B cell (primary cell): ENCODE results near the gene CXCL12. TPM values are rescaled to one million over a fixed set of nuclear protein-coding genes. Genes with fewer than 3 reads are reported as not detected.

Experiments
- ATAC-seq: fragments of 200-7000 bp; cut with Tn5 transposase; one replicate; pipeline ENCODE4 v1.10.0; 2021; ENCODE audit warnings: low read depth, mild to moderate bottlenecking, moderate number of reproducible peaks, moderate library complexity
- CTCF ChIA-PET: fragments of 350-600 bp; sonication (Branson Sonifier 250); formaldehyde crosslinking; loops from one replicate; lab custom pipeline; 2021; ENCODE audit warnings: antibody characterized with exemption, inconsistent platforms; lab: Charles Lee
- POLR2A ChIA-PET: fragments of 350-600 bp; sonication (Branson Sonifier 250); formaldehyde crosslinking; loops from one replicate; lab custom pipeline; 2021; ENCODE audit warnings: antibody characterized with exemption; lab: Charles Lee
- DNase-seq: peaks from one replicate; pipeline ENCODE4 v3.0.0; 2013
- H2AFZ ChIP-seq: 2 replicates; pipeline ENCODE4 v1.6.1; 2012; ENCODE audit warnings: mild to moderate bottlenecking, low read depth, low read length; ENCODE audit not compliant: insufficient read depth, poor library complexity, severe bottlenecking
- H3K27ac ChIP-seq, 2 donors: 1 replicate in 1 of 2; 2 replicates in 1 of 2; pipeline ENCODE4 v1.5.1; 2012 to 2013; ENCODE audit warnings: low read length in 2 of 2, mild to moderate bottlenecking in 2 of 2, moderate library complexity in 1 of 2
- H3K27me3 ChIP-seq, 4 experiments: fragments of 200-600 bp in 1 of 4; sonication (generic) in 1 of 4; replicated peaks in 1 of 4; 1 replicate in 2 of 4; 2 replicates in 2 of 4; pipeline versions ENCODE4 v1.6.1 to v1.7.0; 2013 to 2016; ENCODE audit warnings: low read length in 3 of 4, mild to moderate bottlenecking in 2 of 4, mixed read lengths in 1 of 4, moderate library complexity in 1 of 4; ENCODE audit not compliant: insufficient read depth in 4 of 4, control insufficient read depth in 3 of 4; ENCODE audit errors: control extremely low read depth in 1 of 4
- H3K36me3 ChIP-seq, 2 experiments: replicated peaks in 1 of 2; 1 replicate in 1 of 2; 2 replicates in 1 of 2; pipeline versions ENCODE4 v1.6.1 to v1.7.1; 2013; ENCODE audit warnings: low read length in 1 of 2; ENCODE audit not compliant: insufficient read depth in 2 of 2, control insufficient read depth in 1 of 2; ENCODE audit errors: control extremely low read depth in 1 of 2, extremely low read depth in 1 of 2
- H3K4me1 ChIP-seq, 2 donors: fragments of 200-600 bp in 1 of 2; sonication (generic) in 1 of 2; 1 replicate in 1 of 2; 2 replicates in 1 of 2; pipeline versions ENCODE4 v1.5.1 to v1.6.1; 2013 to 2017; ENCODE audit warnings: low read length in 2 of 2; ENCODE audit not compliant: control insufficient read depth in 2 of 2, insufficient read depth in 2 of 2
- H3K4me2 ChIP-seq: replicated peaks from 2 replicates; pipeline ENCODE3; 2012; ENCODE audit warnings: mild to moderate bottlenecking, low read depth, low read length; ENCODE audit not compliant: poor library complexity, severe bottlenecking
- H3K4me3 ChIP-seq, 5 experiments: fragments of 200-600 bp in 1 of 5; sonication (generic) in 1 of 5; 1 replicate in 3 of 5; 2 replicates in 2 of 5; pipeline versions ENCODE4 v1.5.1 to v1.7.0; 2011 to 2016; ENCODE audit warnings: low read length in 4 of 5, mild to moderate bottlenecking in 4 of 5, low read depth in 2 of 5, control low read depth in 1 of 5, moderate library complexity in 1 of 5; ENCODE audit not compliant: insufficient read depth in 1 of 5; ENCODE audit errors: control extremely low read depth in 1 of 5, extremely low read depth in 1 of 5
- H3K79me2 ChIP-seq: fragments of 200-600 bp; sonication (generic); one replicate; pipeline ENCODE4 v1.6.0; 2016; ENCODE audit warnings: low read length; ENCODE audit not compliant: control insufficient read depth, insufficient read depth
- H3K9ac ChIP-seq: fragments of 200-600 bp; sonication (generic); 2 replicates; pipeline ENCODE4 v1.6.1; 2017; ENCODE audit warnings: mild to moderate bottlenecking, low read length, moderate library complexity
- H3K9me3 ChIP-seq, 3 donors: one replicate each; pipeline versions ENCODE4 v1.6.1 to v1.7.1; 2013; ENCODE audit warnings: low read length in 2 of 3; ENCODE audit not compliant: control insufficient read depth in 2 of 3, insufficient read depth in 1 of 3; ENCODE audit errors: control extremely low read depth in 1 of 3
- H4K20me1 ChIP-seq: 2 replicates; pipeline ENCODE4 v1.6.0; 2012; ENCODE audit warnings: mild to moderate bottlenecking, low read length; ENCODE audit not compliant: insufficient read depth, control insufficient read depth, poor library complexity, severe bottlenecking
- H3K27ac Mint-ChIP-seq: one replicate; pipeline ENCODE4 v1.8.0; 2021; ENCODE audit warnings: mixed read lengths
- H3K27me3 Mint-ChIP-seq: one replicate; pipeline ENCODE4 v1.8.0; 2021; ENCODE audit warnings: mixed read lengths
- H3K4me1 Mint-ChIP-seq: one replicate; pipeline ENCODE4 v1.8.0; 2021; ENCODE audit warnings: mixed read lengths
- H3K4me3 Mint-ChIP-seq: one replicate; pipeline ENCODE4 v1.8.0; 2021; ENCODE audit warnings: mixed read lengths
- H3K9me3 Mint-ChIP-seq: one replicate; pipeline ENCODE4 v1.8.0; 2022; ENCODE audit warnings: mixed read lengths; ENCODE audit not compliant: insufficient read depth
- CTCF ChIP-seq: fragments of 200-600 bp; IDR thresholded peaks from one replicate; pipeline ENCODE4 v1.8.0; 2022; ENCODE audit warnings: antibody characterized with exemption, mild to moderate bottlenecking
- EZH2 ChIP-seq: IDR thresholded peaks from 2 replicates; pipeline ENCODE4 v1.6.1; 2012; ENCODE audit warnings: borderline replicate concordance, low read depth, mild to moderate bottlenecking, moderate library complexity, low read length; ENCODE audit not compliant: insufficient read depth, poor library complexity, severe bottlenecking
- WGBS: methylation state at CpG from one replicate; pipeline ENCODE4 v1.1.5; 2013; ENCODE audit warnings: missing lambda C conversion rate; ENCODE audit not compliant: insufficient coverage; 5-methylcytosine and 5-hydroxymethylcytosine counted together
- intact Hi-C: fragments of 100-400 bp; cut with micrococcal nuclease; formaldehyde crosslinking; loops from one replicate; pipeline ENCODE4 v1.10.0; 2022
- polyA plus RNA-seq: library from polyadenylated mRNA; depleted of rRNA; stranded (reverse); fragments of >200 nt; gene quantifications from 2 replicates; pipeline ENCODE4 v1.2.3, GENCODE V29; 2012
- total RNA-seq, 2 donors: library from RNA; stranded (reverse); fragments of 120-200 nt in 1 of 2; gene quantifications; 1 replicate in 1 of 2; 2 replicates in 1 of 2; pipeline versions ENCODE4 v1.2.3 to v1.2.4, GENCODE V29; 2013 to 2022

Gene CXCL12
- total and polyA plus RNA-seq, 2 donors (not counting 1 experiment from before 2014, with no cell fraction given), result not detected

- no peak overlapping the region for H3K9ac ChIP-seq
- ATAC-seq, result no peak
- H3K4me3 ChIP-seq, result no peak overlapping the region
- Mint-ChIP-seq H3K27me3 (peaks cover 3% of the 10 kb centered on the region), H3K9me3 (no peaks in the 10 kb centered on the region), H3K4me3 (no peak overlapping the region), H3K4me1 (no peaks in the 10 kb centered on the region), H3K27ac (no peak overlapping the region)
- H3K27me3 ChIP-seq, result no peaks in the 10 kb centered on the region
- no peak for DNase-seq
- H3K9me3 ChIP-seq, result no peaks in the 10 kb centered on the region
- 100% methylated on average over 3 of the region's 5 CpGs for WGBS
- ChIA-PET POLR2A (no interaction called here), CTCF (no interaction called here)
- no peaks in the 10 kb centered on the region for H3K4me1 ChIP-seq
- no peaks in the 10 kb centered on the region for H3K36me3 ChIP-seq
- H3K79me2 ChIP-seq, result no peaks in the 10 kb centered on the region
- no peak overlapping the region for H3K27ac ChIP-seq
- intact Hi-C loops, result no loop called here
- H4K20me1 ChIP-seq, result no peaks in the 10 kb centered on the region
- H3K4me2 ChIP-seq, result no peak overlapping the region
- no peak overlapping the region for H2AFZ ChIP-seq
- TF ChIP-seq CTCF (no peak), EZH2 (no peak)
Observed at GRCh38 chr10:44348496-44348895, 36.4 kb downstream of the CXCL12 start.

GRCh38 chr10:44347609-44348400, 37.1 kb downstream of the CXCL12 start:
- Histone ChIP-seq H3K36me3 (no peaks in the 10 kb centered on the region), H4K20me1 (no peaks in the 10 kb centered on the region), H3K9me3 (no peaks in the 10 kb centered on the region), H3K4me1 (no peaks in the 10 kb centered on the region), H3K27me3 (no peaks in the 10 kb centered on the region), H3K4me2 (no peak overlapping the region), H3K79me2 (no peaks in the 10 kb centered on the region), H3K4me3 (no peak overlapping the region), H2AFZ (no peak overlapping the region), H3K27ac (no peak overlapping the region), H3K9ac (no peak overlapping the region)
- ChIA-PET POLR2A (no interaction called here), CTCF (no interaction called here)
- intact Hi-C loops, result no loop called here
- H3K9me3 Mint-ChIP-seq, result no peaks in the 10 kb centered on the region
- DNase-seq (no peak), ATAC-seq (no peak)
- TF ChIP-seq EZH2 (no peak), CTCF (no peak)
- 88% methylated on average over 10 of the region's 10 CpGs for WGBS
- H3K4me3 Mint-ChIP-seq, result no peak overlapping the region
- peaks cover under 1% of the 10 kb centered on the region for H3K27me3 Mint-ChIP-seq
- H3K4me1 Mint-ChIP-seq, result no peaks in the 10 kb centered on the region
- H3K27ac Mint-ChIP-seq, result no peak overlapping the region
